Measurements from ENCODE around the gene ST8SIA6.
"Not testable (repeated sequence)": the region's sequence is repeated elsewhere in the genome, so short reads cannot be mapped to it uniquely, and the experiment has no call there.

Gene ST8SIA6

GRCh38 chr10:17457083-17457482 lies 2.7 kb upstream of the ST8SIA6 start:
- no peak for DNase-seq (ENCODE audit: low spot score)

DNA sequence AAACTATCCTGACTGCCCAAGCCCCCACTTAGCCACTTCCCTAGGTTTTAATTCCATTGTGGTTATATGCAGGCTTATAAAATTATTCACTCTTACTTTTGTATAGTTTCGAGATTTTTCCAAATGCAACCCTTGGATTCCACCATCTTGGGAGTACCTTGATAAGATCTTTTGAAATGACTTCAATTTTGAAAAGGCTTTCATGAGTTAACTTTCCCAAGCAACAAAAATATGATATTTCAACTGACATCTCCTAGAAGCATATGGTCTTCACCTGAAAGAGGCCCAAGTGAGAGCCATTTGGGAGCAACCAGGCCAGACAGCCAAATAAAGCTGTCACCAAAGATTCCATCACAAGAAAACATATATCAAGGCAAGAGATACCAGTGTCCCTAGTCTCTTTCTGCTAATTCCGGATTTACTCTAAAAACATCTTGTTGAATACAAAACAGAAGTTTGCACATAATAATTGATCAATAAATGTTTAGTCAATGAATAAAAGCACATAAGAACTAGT lies 1.7 kb upstream of the ST8SIA6 start:
- no peak for DNase-seq (ENCODE audit: low spot score)

DNA sequence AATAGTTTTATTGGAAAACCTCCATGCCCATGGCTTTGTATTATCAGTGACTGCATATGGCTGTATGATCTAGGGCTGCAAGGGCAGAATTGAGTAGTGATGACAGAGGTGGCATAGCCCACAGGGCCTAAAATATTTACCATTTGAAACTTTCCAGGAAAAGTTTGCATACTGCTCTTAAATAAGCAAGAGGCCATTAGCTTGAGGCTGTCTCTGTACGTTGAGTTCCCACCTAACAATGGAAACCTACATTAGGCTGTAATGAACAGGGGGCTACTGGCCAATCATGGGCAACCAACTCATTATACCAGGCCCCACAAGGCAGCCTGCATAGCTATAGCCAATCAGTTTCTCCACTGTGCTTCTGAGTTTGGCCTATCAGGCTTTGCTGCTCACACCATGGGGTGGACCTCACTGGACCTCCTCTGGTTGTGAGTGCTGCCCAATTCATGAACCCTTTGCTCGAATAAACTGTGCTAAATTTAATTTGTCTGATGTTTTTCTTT lies 673 bp upstream of the ST8SIA6 start:
- no peak for DNase-seq (ENCODE audit: low spot score)

- no peak for DNase-seq (ENCODE audit: low spot score)
These were observed 863 bp downstream of the ST8SIA6 start for GRCh38 chr10:17453373-17454091.

DNA sequence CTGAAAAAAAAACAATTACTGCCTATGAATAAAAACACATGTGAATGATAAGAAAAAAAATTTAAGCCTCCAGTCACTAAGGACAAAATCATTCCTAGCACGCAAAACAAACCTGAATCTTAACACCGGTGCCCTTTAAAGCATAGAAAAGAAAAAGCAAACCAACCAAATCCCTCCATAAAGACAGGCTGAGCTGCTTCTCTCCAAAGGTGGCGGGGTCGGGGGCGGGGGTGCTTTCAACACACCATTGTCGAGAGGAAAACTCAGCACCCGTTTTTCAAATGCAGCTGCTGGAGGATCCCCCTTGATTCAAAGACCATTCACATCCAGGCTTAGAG lies 1.4 kb downstream of the ST8SIA6 start:
- DNase-seq (ENCODE audit: low spot score) = no peak

DNA sequence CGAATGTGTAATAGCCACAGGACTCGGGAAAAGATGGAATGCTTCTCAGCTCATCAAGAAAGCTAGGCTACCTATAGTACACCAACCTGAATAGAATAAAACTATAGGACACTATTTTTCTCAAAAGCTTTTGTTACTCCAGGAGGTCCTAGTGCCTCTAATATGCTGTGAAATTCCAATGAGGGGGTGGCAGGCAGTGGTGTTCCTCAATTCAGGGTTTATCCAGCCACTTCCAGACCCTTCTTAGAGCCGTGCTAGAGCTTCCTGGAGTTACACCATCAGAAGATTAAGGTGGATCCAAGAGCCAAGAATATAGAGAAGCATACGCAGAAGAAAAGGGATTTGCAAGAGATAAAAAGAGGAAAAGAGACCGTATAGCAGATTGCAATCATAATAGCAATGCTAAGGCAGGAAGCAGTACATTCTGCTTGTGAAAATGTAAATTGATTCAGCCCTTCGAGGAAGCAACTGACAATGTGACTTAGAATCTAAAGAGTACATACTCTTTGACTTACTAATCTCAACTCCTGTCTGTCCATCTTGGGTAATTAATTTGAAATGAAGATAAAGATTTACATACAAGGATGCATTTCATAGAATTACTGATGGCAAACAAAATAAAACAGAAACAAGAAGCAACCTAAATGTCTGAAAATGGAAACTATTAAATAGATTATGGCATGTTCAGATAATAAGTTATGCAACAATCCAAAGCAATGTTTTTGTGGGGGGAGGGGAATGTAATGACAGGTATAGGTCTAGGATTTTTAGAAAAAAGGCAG lies 2.1 kb downstream of the ST8SIA6 start:
- no peak for DNase-seq (ENCODE audit: low spot score)

DNA sequence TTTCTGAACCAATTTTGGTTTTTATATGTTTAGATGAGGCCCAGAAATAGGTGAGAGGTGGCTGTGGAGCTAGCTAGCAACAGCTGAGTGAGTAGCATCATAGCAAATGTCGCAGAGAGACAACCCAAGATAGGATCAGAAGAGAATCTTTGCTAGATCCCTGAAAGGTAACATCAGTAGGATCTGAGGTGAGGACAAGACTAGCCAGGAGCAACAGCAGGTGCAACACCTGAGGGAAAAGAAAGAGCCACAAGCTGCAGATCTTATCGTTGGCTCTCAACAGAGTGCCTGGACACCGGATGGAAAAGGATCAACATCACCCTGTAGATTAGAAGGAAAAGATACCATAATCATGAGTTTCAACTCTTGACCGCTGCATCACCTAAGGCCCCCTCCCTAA lies 4.4 kb downstream of the ST8SIA6 start:
- no peak for DNase-seq (ENCODE audit: low spot score)

DNA sequence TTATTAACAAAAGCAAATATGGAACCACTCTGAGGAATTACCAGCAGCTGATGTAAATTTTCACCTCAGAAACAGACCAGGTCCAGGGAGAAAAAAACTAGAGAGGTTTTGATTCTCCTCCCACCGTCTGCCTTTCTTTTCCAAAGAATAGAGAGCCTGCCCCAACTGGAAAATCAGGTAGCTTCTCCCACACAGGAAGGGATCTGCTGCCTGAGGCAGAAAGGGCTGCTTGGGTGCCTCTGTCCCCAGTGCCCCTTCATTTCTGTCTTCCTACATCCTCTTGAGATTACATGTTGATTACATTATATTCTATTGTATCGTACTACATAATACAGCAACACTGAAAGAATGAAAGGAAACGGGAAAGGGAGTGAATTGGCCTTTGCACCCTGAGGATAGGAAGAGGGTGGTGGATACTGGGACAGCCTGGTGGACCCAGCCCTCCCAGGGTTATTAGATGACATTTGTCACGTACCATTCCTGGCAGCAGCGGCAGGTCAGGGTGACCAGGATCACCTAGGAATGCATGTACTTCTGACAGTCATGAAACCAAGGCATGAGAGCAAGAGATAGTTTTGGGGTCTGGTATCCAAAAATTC lies 8.9 kb downstream of the ST8SIA6 start:
- no peak for DNase-seq (ENCODE audit: low spot score)

DNA sequence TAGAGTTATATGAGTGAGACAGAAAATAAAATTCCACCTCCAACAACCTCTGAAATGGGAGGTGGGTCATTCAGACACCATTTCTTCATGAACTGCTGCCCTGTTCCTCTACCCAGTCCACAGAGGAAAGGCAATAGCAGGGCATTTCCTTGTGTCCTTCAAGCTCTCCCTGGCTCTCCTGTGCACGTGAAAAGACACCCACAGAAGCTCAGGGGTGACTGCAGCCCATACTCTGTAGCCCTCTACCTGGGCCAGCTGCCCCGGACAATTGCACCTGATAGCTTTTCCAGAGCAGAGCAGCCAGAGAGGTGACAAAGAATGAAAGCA lies 10.0 kb downstream of the ST8SIA6 start:
- no peak for DNase-seq (ENCODE audit: low spot score)

GRCh38 chr10:17443707-17444387 lies 10.5 kb downstream of the ST8SIA6 start:
- no peak for DNase-seq (ENCODE audit: low spot score)

DNA sequence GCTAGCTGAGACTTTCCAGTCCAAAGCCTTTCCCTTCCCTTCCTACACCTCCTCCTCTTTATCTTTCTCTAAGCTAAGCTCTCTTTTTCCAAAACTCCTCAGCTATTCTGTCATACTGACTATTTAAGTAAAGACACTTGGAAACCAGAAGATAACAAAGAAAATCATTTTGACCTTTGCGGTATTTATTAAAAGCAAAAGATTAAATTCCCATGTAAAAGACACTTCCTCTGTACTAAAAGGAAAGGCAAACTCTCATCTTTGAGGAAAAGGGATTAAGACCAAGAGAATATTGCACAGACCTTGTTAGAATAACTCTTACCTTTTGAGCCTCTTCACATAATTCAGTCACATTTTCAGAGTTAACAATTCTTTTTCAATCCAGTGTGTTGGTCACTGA lies 15.8 kb downstream of the ST8SIA6 start:
- DNase-seq (ENCODE audit: low spot score) = no peak

DNA sequence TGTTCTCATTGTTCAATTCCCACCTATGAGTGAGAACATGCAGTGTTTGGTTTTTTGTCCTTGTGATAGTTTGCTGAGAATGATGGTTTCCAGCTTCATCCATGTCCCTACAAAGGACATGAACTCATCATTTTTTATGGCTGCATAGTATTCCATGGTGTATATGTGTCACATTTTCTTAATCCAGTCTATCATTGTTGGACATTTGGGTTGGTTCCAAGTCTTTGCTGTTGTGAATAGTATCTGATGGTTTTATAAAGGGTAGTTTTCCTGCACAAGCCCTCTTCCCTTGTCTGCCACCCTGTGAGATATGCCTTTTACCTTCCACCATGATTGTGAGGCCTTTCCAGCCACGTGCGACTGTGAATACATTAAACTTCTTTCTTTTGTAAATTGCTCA lies 17.8 kb downstream of the ST8SIA6 start:
- not testable (repeated sequence) for DNase-seq (ENCODE audit: low spot score)

GRCh38 chr10:17435953-17436352 lies 18.4 kb downstream of the ST8SIA6 start:
- DNase-seq (ENCODE audit: low spot score) = no peak

DNA sequence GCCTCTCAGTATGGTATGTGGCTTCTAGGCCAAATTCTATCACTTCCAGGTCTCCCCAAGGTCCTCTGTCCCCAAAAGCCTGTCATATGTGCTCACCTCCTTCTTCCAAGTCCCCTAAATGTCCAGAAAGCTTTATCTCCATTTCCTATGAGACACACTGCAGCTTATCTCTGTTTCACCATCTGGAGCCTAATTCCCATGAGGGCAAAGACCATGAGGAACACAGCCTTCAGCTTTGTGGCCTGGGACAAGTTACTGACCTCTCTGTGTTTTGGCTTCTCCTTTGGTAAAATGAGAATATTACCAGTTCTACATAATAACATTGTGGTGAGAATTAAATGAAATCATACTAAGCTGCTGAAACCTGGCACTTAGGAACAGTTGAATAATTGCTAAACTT lies 19.2 kb downstream of the ST8SIA6 start:
- no peak for DNase-seq (ENCODE audit: low spot score)

DNA sequence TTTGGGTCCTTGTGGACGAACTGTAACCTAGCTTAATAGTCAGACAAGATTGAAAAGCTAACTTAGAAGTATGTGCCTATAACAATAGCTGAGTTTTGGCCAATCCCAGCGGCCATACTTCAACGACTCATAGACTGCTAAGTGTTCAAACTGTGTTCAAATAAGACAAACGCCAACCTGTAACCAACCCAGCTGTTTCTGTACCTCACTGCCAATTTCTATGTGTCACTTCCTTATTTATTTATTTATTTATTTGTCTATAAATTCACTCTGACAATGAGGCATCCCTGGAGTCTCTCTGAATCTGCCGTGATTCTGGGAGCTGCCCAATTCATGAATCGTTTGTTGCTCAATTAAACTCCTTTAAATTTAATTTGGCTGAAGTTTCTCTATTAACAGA lies 21.7 kb downstream of the ST8SIA6 start:
- no peak for DNase-seq (ENCODE audit: low spot score)

DNA sequence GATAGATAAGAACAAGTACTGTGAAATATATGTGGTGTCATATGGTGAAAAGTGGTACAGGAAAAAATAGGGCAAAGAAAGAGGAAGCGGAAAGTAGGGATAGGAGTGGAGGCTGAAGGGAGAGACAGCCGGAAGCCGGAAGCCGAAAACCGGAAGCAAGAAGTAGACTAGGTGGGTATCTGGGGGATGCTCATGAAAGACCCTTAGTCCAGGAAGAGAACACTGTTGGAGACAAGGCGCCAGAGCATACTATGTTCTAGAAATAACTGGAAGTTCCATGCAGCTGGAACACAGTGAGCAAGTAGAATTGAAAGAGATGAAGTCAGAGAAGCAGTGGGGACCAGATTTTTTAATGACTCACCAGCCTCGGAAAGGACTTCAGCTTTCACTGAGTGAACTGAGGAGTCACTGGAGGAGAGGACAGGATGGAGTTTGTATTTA lies 22.5 kb downstream of the ST8SIA6 start:
- DNase-seq (ENCODE audit: low spot score) = no peak

- peak; percentile 53 for DNase-seq (ENCODE audit: low spot score)
These were observed 23.6 kb downstream of the ST8SIA6 start for GRCh38 chr10:17430647-17431355.

DNA sequence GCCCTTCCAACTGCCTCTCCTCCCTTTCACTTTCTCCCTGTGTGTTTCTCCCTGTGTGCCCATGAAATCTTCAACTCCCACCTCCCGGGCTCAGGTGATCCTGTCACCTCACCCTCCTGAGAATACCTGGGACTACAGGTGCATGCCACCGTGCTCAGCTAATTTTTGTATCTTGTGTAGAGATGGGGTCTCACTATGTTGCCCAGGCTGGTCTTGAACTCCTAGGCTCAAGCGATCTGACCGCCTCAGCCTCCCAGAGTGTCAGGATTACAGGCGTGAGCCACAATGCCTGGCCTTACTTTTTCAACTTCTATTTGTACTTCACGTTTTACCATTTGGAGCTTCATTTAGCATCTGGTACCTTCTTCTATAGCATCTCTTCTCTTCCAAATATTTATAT lies 24.9 kb downstream of the ST8SIA6 start:
- no peak for DNase-seq (ENCODE audit: low spot score)

DNA sequence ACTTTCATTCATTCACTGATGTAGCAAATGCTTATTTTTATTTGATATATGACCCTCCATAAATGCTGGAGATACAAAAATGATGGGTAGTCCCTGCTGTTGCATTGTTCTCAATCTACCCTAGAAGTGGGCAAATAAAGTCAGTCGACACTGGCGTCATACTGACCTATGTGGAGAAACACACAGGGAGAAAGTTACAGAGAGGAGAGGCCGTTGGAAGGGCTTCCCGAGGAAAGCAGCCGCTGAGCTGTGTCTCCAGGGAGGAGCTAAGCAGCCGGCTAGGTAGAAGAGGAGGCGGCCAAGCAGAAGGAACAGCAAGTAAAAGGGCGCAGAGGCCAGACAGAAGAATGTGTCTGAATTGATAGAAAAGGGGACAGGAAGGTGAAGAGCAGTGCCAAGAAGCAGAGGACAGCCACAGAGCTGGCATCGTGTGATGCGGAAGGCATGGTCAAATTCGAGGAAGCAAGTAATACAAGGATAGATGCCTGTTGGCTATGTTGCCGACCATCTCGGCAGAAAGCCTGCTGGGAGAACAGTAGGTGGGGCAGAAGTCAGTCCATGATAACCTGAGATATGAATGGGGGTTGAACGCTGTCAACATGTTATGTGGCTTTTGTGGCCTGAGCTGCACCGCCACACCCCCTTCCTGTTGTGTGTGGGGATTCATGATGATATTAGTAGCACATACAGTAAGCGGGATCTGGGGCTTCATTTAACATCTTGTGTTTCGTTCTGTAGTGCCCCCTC lies 25.9 kb downstream of the ST8SIA6 start:
- no peak for DNase-seq (ENCODE audit: low spot score)

GRCh38 chr10:17427666-17428350 lies 26.6 kb downstream of the ST8SIA6 start:
- no peak for DNase-seq (ENCODE audit: low spot score)

DNA sequence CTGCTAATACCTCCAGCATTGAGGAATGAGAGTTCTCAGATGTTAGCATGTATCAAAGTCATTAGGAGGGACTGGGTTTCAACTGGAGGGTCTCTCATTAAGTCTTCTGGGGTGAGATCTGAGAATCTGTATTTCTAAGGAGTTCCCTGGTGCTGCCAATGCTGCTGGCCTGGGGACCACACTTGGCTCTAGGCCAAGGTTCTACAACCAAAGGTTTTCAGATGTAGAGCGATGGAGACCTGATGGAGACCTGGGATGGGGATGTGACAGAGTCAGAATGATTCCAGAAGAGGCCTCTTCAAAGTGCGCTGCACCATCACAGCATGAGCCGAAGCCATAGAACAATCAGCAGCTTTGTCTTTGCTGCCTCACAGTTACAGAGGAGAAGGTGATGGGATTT lies 27.2 kb downstream of the ST8SIA6 start:
- DNase-seq (ENCODE audit: low spot score) = no peak
